GM12878 (cell line): Measurements from ENCODE around the gene CDH10.

Experiments used
- BHLHE40 ChIP-seq, 2 experiments: fragments of 450-650 bp in 1 of 2; IDR thresholded peaks; 2 replicates each; pipeline ENCODE4 v1.6.1; 2011 to 2017; ENCODE audit warnings: low read depth in 2 of 2, borderline replicate concordance in 1 of 2, improper control_type of control experiment in 1 of 2, low read length in 1 of 2, mild to moderate bottlenecking in 1 of 2
- GATAD2B ChIP-seq: fragments of 450-650 bp; conservative IDR thresholded peaks from 2 replicates; pipeline ENCODE4 v1.6.1; 2017; ENCODE audit warnings: low read depth, mild to moderate bottlenecking, moderate library complexity
- JUND ChIP-seq: IDR thresholded peaks from 2 replicates; pipeline ENCODE4 v1.6.1; 2012; ENCODE audit warnings: low read depth, mild to moderate bottlenecking, low read length, improper control_type of control experiment, moderate library complexity
- RB1 ChIP-seq: fragments of 450-650 bp; formaldehyde crosslinking; IDR thresholded peaks from 2 replicates; pipeline ENCODE4 v1.6.1; 2017; ENCODE audit warnings: mild to moderate bottlenecking, borderline replicate concordance
- YY1 ChIP-seq: IDR thresholded peaks from 2 replicates; pipeline ENCODE4 v1.6.1; 2011; ENCODE audit warnings: low read depth, mild to moderate bottlenecking, low read length
- ZBED1 ChIP-seq: IDR thresholded peaks from 2 replicates; pipeline ENCODE4 v1.6.1; 2016; ENCODE audit warnings: borderline replicate concordance
- TF ChIP-seq, protein P1 (sequence below): IDR thresholded peaks from 2 replicates; pipeline ENCODE4 v1.6.1; 2011; ENCODE audit warnings: borderline replicate concordance, low read depth, mild to moderate bottlenecking, moderate library complexity, low read length; ENCODE audit not compliant: insufficient read depth, poor library complexity, severe bottlenecking
- TF ChIP-seq, protein P2 (sequence below): IDR thresholded peaks from 2 replicates; pipeline ENCODE4 v1.6.1; 2012; ENCODE audit warnings: low read depth, low read length, improper control_type of control experiment

DNA sequence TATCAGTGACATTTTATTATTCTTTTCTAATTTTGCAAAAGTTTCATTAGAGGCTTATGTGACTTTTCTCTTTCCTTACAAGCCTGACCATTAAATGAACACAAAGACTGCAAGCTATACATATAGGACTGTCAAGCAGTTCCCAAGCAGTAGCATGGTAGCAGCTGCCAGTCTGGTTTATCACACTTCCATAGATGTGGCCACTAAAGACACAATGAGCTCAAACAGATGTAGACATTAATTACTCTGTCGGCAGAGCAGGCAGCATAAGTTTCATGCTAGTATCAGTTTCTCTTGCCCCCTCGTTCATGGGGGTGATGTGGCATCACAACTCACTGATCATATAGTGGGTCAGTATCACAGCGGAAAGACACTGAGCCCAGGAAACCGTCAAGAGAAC, 89.5 kb downstream of the CDH10 start:
- TF ChIP-seq RB1 (no peak), YY1 (no peak), GATAD2B (no peak), JUND (no peak), BHLHE40 (IDR thresholded peaks at IDR 0.05; ENCODE audit: borderline replicate concordance in 1 of 2, low read depth in 2 of 2, low read length in 1 of 2) (no peak), ZBED1 (no peak)
- TF ChIP-seq, protein P1, sequence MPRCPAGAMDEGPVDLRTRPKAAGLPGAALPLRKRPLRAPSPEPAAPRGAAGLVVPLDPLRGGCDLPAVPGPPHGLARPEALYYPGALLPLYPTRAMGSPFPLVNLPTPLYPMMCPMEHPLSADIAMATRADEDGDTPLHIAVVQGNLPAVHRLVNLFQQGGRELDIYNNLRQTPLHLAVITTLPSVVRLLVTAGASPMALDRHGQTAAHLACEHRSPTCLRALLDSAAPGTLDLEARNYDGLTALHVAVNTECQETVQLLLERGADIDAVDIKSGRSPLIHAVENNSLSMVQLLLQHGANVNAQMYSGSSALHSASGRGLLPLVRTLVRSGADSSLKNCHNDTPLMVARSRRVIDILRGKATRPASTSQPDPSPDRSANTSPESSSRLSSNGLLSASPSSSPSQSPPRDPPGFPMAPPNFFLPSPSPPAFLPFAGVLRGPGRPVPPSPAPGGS = no peak
- TF ChIP-seq, protein P2, sequence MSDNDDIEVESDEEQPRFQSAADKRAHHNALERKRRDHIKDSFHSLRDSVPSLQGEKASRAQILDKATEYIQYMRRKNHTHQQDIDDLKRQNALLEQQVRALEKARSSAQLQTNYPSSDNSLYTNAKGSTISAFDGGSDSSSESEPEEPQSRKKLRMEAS = no peak
